Trophoblast cell (in vitro differentiated cells and primary cell): ENCODE measurements around the gene DUSP7.

ENCODE experiments used
- DNase-seq, 2 donors: peaks; one replicate each; pipeline ENCODE4 v3.0.0-alpha.2; 2016
- H2AFZ ChIP-seq: 2 replicates; pipeline ENCODE4 v1.6.1; 2013; ENCODE audit warnings: low read length, moderate library complexity, mild to moderate bottlenecking; ENCODE audit not compliant: insufficient read depth, poor library complexity
- H2AK5ac ChIP-seq: 2 replicates; pipeline ENCODE4 v1.6.1; 2013; ENCODE audit warnings: mild to moderate bottlenecking, low read length
- H2BK120ac ChIP-seq: 2 replicates; pipeline ENCODE4 v1.6.1; 2013; ENCODE audit warnings: low read length, mild to moderate bottlenecking, moderate library complexity; ENCODE audit not compliant: insufficient read depth, poor library complexity
- H2BK12ac ChIP-seq: 2 replicates; pipeline ENCODE4 v1.6.1; 2013; ENCODE audit warnings: mild to moderate bottlenecking, low read length, moderate library complexity
- H2BK5ac ChIP-seq: 2 replicates; pipeline ENCODE4 v1.6.1; 2013; ENCODE audit warnings: low read length, low read depth, moderate library complexity, mild to moderate bottlenecking; ENCODE audit not compliant: poor library complexity
- H3K14ac ChIP-seq: 2 replicates; pipeline ENCODE4 v1.6.1; 2013; ENCODE audit warnings: mild to moderate bottlenecking, low read length
- H3K18ac ChIP-seq: 2 replicates; pipeline ENCODE4 v1.6.1; 2013; ENCODE audit warnings: mild to moderate bottlenecking, low read length
- H3K23ac ChIP-seq: 2 replicates; pipeline ENCODE4 v1.6.1; 2013; ENCODE audit warnings: low read length
- H3K27ac ChIP-seq: 2 replicates; pipeline ENCODE4 v1.5.1; 2013; ENCODE audit warnings: low read depth, mild to moderate bottlenecking, inconsistent platforms, low read length, moderate library complexity
- H3K27me3 ChIP-seq: 2 replicates; pipeline ENCODE4 v1.6.1; 2013; ENCODE audit warnings: inconsistent platforms, mild to moderate bottlenecking, low read length, moderate library complexity; ENCODE audit not compliant: insufficient read depth
- H3K36me3 ChIP-seq, 2 experiments: 1 replicate in 1 of 2; 2 replicates in 1 of 2; pipeline ENCODE4 v1.6.1; 2013; ENCODE audit warnings: low read length in 2 of 2, mild to moderate bottlenecking in 2 of 2, moderate library complexity in 1 of 2; ENCODE audit not compliant: insufficient read depth in 2 of 2, control insufficient read depth in 1 of 2
- H3K4ac ChIP-seq: 2 replicates; pipeline ENCODE4 v1.6.1; 2013; ENCODE audit warnings: low read depth, mild to moderate bottlenecking, low read length, moderate library complexity
- H3K4me1 ChIP-seq, 2 experiments: 1 replicate in 1 of 2; 2 replicates in 1 of 2; pipeline ENCODE4 v1.6.1; 2013; ENCODE audit warnings: low read length in 2 of 2, mild to moderate bottlenecking in 2 of 2, moderate library complexity in 1 of 2; ENCODE audit not compliant: insufficient read depth in 2 of 2, control insufficient read depth in 1 of 2
- H3K4me2 ChIP-seq: 2 replicates; pipeline ENCODE4 v1.6.1; 2013; ENCODE audit warnings: inconsistent platforms, mild to moderate bottlenecking, low read length, moderate library complexity
- H3K4me3 ChIP-seq: 2 replicates; pipeline ENCODE4 v1.5.1; 2013; ENCODE audit warnings: mild to moderate bottlenecking, low read depth, low read length, inconsistent platforms
- H3K79me1 ChIP-seq: one replicate; pipeline ENCODE4 v1.6.1; 2013; ENCODE audit warnings: low read length
- H3K79me2 ChIP-seq: 2 replicates; pipeline ENCODE4 v1.6.1; 2013; ENCODE audit warnings: low read length, mild to moderate bottlenecking; ENCODE audit not compliant: control insufficient read depth, insufficient read depth, poor library complexity
- H3K9ac ChIP-seq: 2 replicates; pipeline ENCODE4 v1.6.1; 2013; ENCODE audit warnings: mild to moderate bottlenecking, low read length
- H3K9me3 ChIP-seq: 2 replicates; pipeline ENCODE4 v1.6.1; 2013; ENCODE audit warnings: low read depth, mild to moderate bottlenecking, control low read depth, inconsistent platforms, low read length; ENCODE audit not compliant: insufficient read depth
- H4K12ac ChIP-seq: 2 replicates; pipeline ENCODE4 v1.6.1; 2013; ENCODE audit warnings: low read depth, mild to moderate bottlenecking, low read length, moderate library complexity
- H4K8ac ChIP-seq: 2 replicates; pipeline ENCODE4 v1.6.1; 2013; ENCODE audit warnings: low read depth, mild to moderate bottlenecking, low read length, moderate library complexity
- H4K91ac ChIP-seq: one replicate; pipeline ENCODE4 v1.6.1; 2013; ENCODE audit warnings: low read depth, mild to moderate bottlenecking, low read length, moderate library complexity
- WGBS: extraction: QIAGEN DNeasy Blood & Tissue Kit; methylation state at CpG from one replicate; pipeline ENCODE4 v1.1.7; 2013; ENCODE audit warnings: missing lambda C conversion rate; ENCODE audit not compliant: insufficient read length, insufficient coverage; ENCODE audit errors: extremely low coverage; 5-methylcytosine and 5-hydroxymethylcytosine counted together

DUSP7 gene

GRCh38 chr3:52054661-52055511 is 1.5 kb downstream of the DUSP7 start:
- no peak for DNase-seq
- Histone ChIP-seq H3K9me3 (no peaks in the 10 kb centered on the region), H3K27me3 (no peaks in the 10 kb centered on the region), H3K36me3 (peaks cover 26% of the 10 kb centered on the region in 2 experiments), H3K4me1 (peaks cover 25 to 32% of the 10 kb centered on the region in 2 experiments), H2BK120ac (no peak overlapping the region), H3K4ac (no peak overlapping the region), H4K8ac (no peak overlapping the region), H3K14ac (no peak overlapping the region), H3K27ac (no peak overlapping the region), H3K4me3 (peak overlapping the region; percentile 63), H4K91ac (peak overlapping the region; percentile 7), H3K4me2 (peak overlapping the region; percentile 84), H2BK12ac (no peak overlapping the region), H2AFZ (no peak overlapping the region), H3K79me2 (peaks cover 5% of the 10 kb centered on the region), H3K79me1 (peaks cover 14% of the 10 kb centered on the region), H2BK5ac (no peak overlapping the region), H2AK5ac (no peak overlapping the region), H3K9ac (no peak overlapping the region), H3K18ac (peak overlapping the region; percentile 41), H3K23ac (no peak overlapping the region), H4K12ac (peak overlapping the region; percentile 26)
- WGBS, result no CpG with 5 or more reads among the region's 26 CpGs

GRCh38 chr3:52053307-52054304 is 2.8 kb downstream of the DUSP7 start:
- no peaks in the 10 kb centered on the region for H3K27me3 ChIP-seq
- WGBS, result no CpG with 5 or more reads among the region's 31 CpGs
- no peak overlapping the region for H3K18ac ChIP-seq
- H3K14ac ChIP-seq, result peak overlapping the region; percentile 19
- no peak overlapping the region for H3K4ac ChIP-seq
- H2BK5ac ChIP-seq, result no peak overlapping the region
- no peak overlapping the region for H3K4me2 ChIP-seq
- H3K4me1 ChIP-seq, result peaks cover 25% of the 10 kb centered on the region in 2 experiments
- H4K91ac ChIP-seq, result peak overlapping the region; percentile 23
- no peak overlapping the region for H4K12ac ChIP-seq
- H3K36me3 ChIP-seq, result peaks cover 32 to 33% of the 10 kb centered on the region in 2 experiments
- peaks cover 5% of the 10 kb centered on the region for H3K79me2 ChIP-seq
- no peak overlapping the region for H3K4me3 ChIP-seq
- H3K9ac ChIP-seq, result no peak overlapping the region
- no peak overlapping the region for H3K27ac ChIP-seq
- no peak for DNase-seq
- peak overlapping the region; percentile 9 for H2AK5ac ChIP-seq
- H2BK12ac ChIP-seq, result no peak overlapping the region
- H3K23ac ChIP-seq, result no peak overlapping the region
- no peak overlapping the region for H2AFZ ChIP-seq
- peak overlapping the region; percentile 10 for H4K8ac ChIP-seq
- peak overlapping the region; percentile 19 for H2BK120ac ChIP-seq
- H3K79me1 ChIP-seq, result peaks cover 14% of the 10 kb centered on the region
- H3K9me3 ChIP-seq, result no peaks in the 10 kb centered on the region

DNA sequence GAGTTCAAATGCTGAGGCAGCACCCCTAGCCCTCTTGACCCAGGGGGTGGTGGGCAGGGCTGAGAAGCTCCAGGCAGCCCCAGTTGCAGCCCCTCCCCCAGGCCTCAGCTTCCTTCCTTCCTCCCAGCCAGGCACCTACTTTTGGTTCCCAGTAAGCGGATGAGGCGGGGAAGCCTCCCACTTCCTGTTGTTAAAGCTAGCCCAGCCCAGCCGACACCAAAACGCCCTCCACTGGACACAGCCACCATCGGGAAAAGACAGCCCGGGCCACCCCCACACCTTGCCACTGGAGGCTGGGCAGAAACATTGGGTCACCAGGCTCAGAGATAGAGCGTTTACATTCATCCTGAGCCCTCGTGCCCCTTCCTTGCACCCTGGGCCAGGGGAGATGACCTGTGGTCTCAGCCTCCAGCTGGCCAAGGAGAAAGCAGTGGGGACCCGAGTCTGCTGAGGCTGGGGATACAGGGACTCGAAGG is 3.5 kb downstream of the DUSP7 start:
- H3K4ac ChIP-seq, result peak overlapping the region; percentile 36
- DNase-seq, result peak in 1 of 2 donors; percentile 30
- no peak overlapping the region for H3K23ac ChIP-seq
- peak overlapping the region; percentile 75 for H4K8ac ChIP-seq
- peaks cover 5% of the 10 kb centered on the region for H3K79me2 ChIP-seq
- peaks cover 25% of the 10 kb centered on the region in 2 experiments for H3K4me1 ChIP-seq
- no CpG with 5 or more reads among the region's 10 CpGs for WGBS
- no peak overlapping the region for H3K27ac ChIP-seq
- H2BK5ac ChIP-seq, result no peak overlapping the region
- H3K9ac ChIP-seq, result no peak overlapping the region
- H2AFZ ChIP-seq, result peak overlapping the region; percentile 26
- H3K36me3 ChIP-seq, result peaks cover 32 to 33% of the 10 kb centered on the region in 2 experiments
- peak overlapping the region; percentile 58 for H3K18ac ChIP-seq
- no peak overlapping the region for H3K4me2 ChIP-seq
- H2BK120ac ChIP-seq, result peak overlapping the region; percentile 19
- H2BK12ac ChIP-seq, result peak overlapping the region; percentile 48
- peak overlapping the region; percentile 19 for H3K14ac ChIP-seq
- H2AK5ac ChIP-seq, result peak overlapping the region; percentile 9
- no peaks in the 10 kb centered on the region for H3K9me3 ChIP-seq
- H4K91ac ChIP-seq, result peak overlapping the region; percentile 77
- H3K4me3 ChIP-seq, result no peak overlapping the region
- no peak overlapping the region for H4K12ac ChIP-seq
- peaks cover 14% of the 10 kb centered on the region for H3K79me1 ChIP-seq
- H3K27me3 ChIP-seq, result no peaks in the 10 kb centered on the region

DNA sequence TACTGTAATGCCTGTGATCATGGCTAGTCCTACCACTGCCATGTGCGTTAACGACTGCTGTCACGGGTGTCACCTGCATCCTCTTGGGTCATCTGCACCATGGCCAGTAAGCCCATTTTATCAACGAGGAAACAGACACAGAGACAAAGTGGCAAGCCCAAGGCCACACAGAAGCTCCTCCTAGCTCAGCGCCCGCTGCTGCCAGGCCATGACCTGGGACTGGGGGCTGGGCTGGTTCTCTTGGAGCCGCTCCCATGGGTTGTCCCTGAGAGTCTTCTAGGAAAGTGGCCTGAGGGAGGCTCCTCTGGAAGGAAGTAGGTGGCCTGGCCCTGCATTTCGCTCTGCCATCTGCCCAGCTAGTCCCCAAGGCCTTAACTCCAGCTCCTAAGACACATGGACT is 4.9 kb downstream of the DUSP7 start:
- H3K4me3 ChIP-seq, result no peak overlapping the region
- H2BK12ac ChIP-seq, result no peak overlapping the region
- H3K18ac ChIP-seq, result no peak overlapping the region
- no peak overlapping the region for H3K14ac ChIP-seq
- whole genome bisulfite sequencing, result no CpG with 5 or more reads among the region's 8 CpGs
- no peaks in the 10 kb centered on the region for H3K9me3 ChIP-seq
- no peak overlapping the region for H4K91ac ChIP-seq
- no peak overlapping the region for H3K9ac ChIP-seq
- no peak for DNase-seq
- no peak overlapping the region for H4K8ac ChIP-seq
- H3K4me1 ChIP-seq, result peaks cover 29 to 31% of the 10 kb centered on the region in 2 experiments
- H3K79me1 ChIP-seq, result peaks cover 15% of the 10 kb centered on the region
- no peak overlapping the region for H2AFZ ChIP-seq
- H3K36me3 ChIP-seq, result peaks cover 32 to 33% of the 10 kb centered on the region in 2 experiments
- no peak overlapping the region for H2BK120ac ChIP-seq
- no peak overlapping the region for H2AK5ac ChIP-seq
- H3K4ac ChIP-seq, result no peak overlapping the region
- H3K4me2 ChIP-seq, result no peak overlapping the region
- no peak overlapping the region for H2BK5ac ChIP-seq
- H4K12ac ChIP-seq, result no peak overlapping the region
- peaks cover 1% of the 10 kb centered on the region for H3K79me2 ChIP-seq
- no peak overlapping the region for H3K23ac ChIP-seq
- H3K27me3 ChIP-seq, result no peaks in the 10 kb centered on the region
- no peak overlapping the region for H3K27ac ChIP-seq
